NCI-H748 treated with DMSO at 0.1 percent for 48 hours (cell line): ENCODE measurements around the gene SPNS3.

ENCODE experiments used
- DNase-seq: peaks from one replicate; lab custom pipeline; 2025; lab: John Stamatoyannopoulos, UW

Gene SPNS3

DNA sequence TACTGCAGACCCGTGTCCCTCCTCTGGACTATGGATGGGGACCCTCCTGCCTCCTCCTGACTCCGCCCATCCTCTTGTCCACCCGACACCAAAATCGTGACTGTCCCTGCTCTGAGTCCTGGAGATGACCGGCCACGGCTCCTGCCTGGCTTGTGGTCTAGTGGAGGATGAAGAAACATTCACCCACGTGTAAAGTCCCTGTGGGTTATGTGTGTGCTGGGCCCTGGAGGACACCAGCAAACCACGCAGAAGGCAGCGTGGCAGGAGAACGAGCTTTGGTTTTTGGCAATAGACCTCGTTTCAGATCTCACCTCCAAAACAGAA lies 76.8 kb downstream of the SPNS3 start:
- DNase-seq = no peak

DNA sequence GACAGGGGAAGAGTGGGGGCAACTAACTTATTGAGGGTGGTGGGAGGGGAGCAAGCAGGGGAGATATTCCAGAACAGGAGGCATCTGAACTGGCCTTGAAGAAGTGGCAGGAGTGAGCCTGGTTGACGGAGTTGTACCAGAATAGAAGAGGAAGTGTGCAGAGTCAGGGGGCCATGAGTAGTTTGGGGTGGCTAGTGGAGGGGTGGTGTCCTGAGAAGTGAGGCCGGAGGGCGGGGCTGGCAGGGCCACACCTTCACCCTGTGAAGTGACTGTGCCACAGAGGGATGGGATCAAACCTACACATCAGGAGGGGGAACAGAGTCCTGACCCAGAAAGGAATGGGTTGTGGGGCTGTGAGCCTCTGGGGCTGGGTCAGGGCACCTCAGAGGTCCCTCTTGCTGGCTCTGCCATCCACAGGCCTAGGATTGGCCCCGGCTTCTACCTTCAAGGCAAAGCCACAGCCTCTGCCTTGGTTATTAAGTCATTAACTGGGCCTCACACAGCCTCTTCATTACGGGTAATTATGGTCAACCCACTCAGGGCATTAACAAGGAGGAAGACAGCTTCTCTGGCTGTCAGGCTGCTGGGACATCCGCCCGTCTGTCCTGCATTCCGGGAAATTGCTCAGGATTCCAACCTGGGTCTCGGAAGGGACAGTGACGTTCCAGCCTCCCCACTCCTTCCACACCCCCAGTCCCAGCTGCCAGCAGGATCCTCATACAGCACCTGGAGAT lies 77.6 kb downstream of the SPNS3 start:
- DNase-seq = no peak

DNA sequence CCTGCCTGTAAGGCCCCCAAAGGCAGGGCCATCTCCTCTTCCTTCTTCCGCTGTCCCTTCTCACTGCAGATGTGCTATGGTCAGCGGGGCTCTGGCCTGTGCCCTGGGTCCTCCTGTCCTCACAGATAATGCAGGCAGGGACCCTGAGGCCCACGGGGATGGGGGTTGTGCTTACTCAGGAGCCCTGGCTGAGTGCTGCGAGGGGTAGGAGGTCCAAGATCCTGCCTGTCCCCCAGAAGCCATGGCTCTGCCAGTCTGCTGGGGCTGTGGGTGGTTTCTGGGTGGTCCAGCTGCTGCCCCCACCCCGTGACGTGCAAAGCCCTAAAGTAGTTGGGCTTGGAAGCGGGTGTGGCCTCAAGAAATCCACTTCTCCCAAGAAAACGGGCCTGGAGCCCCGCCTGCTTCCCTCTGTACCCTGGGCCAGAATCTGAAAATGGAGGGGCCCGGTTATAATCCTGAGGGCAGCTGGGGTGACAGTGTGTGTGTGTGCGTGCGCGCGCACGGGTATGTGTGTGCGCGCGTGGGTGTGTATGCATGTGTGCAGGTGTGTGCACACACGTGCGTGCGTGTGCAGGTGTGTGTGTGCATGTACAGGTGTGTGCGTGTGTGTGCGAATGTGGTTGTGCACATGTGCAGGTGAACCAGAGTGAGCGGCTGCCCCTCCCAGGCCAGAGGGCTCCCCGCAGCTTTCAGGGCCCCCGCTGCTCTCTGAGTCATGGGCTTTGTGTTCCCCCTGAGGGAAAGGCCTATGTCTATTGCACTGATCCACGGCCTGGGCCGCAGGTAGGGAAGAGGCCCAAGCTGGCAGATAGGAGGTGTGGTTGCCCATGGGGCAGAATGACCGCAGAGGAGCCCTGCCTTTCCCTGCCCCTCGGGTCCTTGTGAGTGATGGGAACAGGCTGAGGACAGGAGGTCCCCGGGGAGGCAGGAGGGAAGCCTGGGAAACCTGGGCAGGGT lies 78.7 kb downstream of the SPNS3 start:
- DNase-seq = no peak

DNA sequence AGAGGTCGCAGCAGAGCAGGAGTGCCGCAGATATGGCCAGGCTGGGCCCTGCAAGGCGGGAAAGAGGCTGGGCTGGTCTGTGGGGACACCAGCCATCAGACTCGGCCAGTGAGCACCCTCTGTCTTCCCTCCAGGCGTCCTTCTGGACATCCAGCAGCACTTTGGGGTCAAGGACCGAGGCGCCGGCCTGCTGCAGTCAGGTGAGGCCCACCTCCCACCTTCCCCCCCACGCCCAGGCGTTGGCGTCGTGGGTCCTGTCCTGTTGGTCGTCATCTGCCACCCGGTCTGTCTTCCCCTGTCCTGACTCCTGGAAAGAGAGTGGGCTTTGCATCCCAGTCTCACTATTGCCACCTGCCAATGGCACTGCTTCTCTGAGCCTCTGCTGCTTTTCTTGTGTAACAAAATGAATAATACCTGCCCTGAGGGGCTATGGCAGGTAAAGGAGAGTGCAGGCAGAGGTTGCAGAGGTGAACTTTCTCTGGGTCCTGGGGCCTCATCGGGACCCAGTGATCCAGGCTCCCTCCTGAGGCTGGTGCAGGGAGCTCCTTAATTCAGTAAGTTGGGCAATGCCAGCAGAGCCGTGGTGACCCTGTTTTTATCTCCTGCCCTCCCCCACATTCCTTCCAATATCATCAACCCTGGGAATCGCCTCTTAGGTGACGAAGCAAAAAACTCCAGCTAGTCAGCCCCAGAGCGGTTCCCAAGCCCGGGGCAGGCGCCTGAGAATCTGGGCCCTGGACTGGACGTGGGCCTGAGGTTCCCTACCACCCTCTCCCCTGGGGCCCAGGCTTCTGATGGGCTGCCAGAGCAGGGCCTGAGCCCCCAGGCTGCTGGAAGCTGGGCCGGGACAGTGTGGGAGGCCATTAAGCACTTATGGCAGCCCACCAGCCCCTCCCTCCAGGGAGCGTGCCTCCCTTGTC lies 79.6 kb downstream of the SPNS3 start:
- DNase-seq = no peak

DNA sequence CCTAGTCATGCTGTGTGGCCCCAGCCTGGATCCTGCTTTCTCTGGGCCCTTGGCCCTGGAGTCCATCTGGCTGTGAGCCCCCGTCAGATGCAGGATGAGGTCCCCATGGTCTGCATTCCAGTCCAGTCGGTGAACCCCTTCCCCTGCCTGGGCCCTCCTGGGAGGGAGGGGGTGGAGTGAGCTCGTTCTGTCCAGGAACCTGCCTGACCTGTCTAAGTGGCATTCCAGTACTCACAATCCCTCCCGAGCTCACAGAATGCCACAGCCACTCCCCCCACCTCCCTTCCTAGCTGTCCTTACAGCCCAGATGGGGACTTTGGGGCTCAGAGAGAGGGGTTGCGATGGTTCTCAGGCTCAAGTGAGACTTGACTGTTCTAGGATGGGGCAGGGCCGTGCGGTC lies 80.5 kb downstream of the SPNS3 start:
- DNase-seq = no peak

DNA sequence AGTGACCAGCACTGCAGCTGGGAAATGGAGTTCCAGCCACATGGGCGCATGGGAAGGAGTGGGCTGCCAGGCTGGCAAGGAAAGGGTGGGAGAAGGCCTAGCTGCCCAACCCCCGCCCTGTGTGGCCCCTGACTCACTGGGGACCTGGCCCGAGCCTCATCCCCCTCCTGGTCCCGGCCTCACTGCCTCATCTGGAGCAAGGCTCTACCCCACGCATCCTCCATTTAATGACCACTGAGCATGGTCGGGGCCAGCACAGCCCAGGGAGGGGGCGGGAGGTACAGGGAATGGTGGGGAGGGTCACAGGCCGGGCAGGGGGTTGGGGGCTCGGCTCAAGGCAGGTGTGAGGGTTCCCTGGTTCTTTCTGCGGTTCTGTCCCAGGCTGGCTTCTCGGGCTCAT lies 81.0 kb downstream of the SPNS3 start:
- DNase-seq = no peak

DNA sequence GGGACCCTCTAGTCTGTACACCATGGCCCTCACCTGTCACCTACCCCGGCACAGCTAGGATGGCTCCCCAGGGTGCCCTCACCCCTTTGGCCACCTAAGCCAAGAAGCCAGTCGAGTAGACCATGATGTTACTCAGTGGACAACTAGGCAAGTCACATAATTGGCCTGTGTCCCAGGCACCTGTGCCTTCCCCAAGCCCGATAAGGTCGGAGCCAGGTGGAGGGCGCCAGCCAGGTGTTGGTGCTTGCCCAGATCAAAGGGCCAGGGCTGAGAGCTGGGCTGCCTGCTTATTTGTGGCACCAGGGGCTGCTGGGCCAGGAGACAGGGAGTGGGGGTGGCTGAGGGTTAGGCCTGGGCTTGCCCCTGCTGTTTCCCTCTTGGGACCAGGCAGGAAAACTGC lies 81.8 kb downstream of the SPNS3 start:
- no peak for DNase-seq

DNA sequence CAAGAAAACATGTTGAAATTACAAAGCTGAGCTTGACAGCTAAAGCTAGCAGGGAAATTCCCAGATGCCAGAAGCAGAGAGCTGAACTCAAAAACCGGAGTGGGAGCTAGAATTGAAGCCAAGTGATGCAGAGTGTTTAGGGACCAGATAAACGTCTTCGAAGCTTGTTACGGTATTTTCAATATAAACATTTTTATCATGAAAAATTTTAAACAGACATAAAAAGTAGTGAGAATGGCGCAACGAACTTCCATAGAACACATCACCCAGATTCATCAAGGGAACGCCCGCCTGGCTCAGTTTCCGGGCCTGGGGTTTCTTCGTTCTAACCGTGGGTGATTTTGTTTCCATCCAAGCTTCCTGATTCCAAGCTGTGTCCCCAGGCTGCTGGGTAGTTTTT lies 83.0 kb downstream of the SPNS3 start:
- no peak for DNase-seq

DNA sequence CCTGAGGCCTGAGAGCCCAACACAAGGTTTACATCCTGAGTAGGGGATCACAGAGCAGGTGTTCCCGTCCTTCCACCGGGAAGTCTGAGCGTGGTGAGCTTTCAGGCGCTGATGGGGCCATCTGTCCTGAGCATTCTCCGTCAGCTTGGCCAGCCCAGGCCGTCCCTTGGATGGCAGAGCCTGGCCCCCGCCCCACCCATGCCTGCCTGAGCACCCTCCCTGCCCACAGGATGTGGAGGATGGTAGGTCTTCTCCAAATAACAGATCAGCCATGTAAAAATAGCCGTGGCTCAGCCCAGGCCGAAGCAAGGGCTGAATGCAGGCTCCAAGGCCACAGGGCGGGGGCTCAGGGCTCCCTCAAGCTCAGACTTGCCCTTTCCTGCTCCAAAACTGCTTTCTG lies 85.2 kb downstream of the SPNS3 start:
- no peak for DNase-seq

DNA sequence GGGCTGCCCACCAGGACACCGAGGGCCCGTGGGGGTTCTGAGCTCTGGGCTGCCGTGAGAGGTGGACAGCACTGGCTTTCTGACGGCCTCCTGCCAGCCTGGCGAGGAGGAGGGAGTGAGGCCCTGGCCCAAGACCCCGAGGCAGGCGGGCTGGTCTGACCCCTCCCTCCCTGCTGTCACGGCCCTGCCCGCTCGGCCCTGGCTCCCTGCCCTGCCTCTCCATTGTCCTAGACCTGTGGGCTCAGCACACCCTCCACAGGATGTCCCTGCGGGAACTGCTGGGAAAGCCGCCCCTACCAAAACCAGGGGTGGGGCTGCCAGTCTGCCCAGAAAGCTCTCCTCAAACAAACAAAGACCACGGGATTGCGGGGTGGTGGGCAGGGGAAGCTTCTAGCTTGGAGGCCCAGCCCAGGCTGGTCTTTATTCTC lies 85.6 kb downstream of the SPNS3 start:
- no peak for DNase-seq

DNA sequence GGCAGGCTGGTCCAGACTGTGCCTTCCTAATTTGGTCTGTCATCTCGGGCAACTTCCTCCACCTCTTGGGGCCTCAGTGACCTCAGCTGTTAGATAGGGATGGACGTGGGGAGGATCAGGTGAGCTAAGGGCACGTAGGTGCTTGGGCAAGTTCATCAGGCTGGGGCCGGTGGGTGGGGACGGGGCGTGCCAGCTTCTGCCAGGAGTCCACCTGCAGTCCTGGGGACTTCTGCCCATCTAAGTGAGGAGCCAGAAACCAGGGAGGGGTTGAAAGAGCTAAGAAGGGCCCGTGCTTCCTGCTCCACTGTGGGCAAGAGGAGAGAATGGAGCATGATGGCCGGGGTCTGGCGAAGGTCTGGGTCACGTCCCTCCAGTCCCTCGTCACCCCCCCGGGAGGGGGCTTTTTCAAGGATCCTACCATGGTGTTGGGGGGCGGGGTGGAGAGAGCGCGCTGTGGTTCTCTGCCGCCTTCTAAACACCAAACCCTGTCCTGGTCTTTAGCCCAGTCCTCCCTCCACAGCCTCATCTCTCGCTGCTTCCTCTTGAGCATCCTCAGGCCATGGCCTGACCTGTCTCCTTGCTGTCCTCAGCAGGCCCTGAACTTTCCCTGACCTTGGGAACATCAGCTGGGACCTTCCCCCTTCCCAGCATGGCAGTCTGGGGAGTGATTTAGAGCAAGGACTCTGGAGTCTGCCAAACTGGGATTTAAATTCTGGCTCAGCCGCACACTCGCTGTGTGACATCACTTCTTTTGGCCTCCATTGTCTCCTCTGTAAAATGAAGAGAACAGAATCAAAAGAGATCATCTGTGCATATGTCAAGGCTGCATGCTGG lies 86.5 kb downstream of the SPNS3 start:
- no peak for DNase-seq

DNA sequence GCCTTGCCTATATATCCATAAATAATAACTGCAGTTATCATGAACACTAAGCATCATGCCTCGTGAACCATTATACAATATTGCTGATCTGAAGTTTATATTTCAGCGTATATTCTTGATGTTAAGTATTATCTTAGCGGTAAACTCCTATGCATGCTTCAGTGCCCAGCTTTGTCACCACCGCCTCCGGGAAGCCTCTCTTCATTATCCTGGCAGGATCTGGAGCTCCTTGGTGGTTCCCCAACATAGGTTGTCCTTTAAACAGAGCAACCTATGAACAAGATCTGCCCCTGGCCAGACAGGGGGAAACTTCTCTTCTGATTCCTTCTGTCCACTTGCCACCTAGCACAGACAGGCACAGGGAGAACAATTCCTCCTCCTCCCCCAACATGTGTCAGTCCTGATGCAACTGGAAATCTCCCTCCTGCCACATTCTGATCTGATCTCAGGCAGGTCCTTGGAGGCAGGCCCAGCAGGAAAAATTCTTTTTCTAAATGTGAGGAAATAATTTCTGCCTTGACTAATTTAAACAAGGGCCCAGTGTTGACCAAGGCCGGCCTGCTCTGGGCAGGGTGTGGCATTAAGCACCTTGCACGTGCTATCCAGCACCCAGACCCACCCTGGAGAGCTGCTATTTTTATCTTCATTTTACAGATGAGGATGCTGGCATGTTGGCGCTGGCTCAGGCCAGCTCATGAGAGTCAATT lies 87.3 kb downstream of the SPNS3 start:
- DNase-seq = no peak

DNA sequence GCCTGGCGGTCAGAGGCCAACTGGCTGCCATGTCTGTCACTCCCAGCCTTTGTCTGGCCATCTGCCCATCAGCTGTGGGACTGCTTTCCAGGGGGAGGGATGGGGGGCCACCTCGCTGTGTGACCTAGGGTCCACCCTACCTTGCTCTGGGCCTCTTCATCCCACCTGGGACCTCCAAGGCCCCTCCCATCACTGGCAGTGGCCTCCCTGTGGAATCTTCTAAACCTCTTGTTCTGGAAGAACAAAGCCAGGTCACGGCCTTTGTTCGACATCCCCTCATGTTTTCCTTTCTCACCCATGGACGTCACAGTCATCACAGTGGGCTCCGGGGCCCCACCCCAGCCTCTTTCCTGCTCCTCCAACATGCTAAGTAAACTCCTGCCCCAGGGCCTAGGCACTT lies 88.9 kb downstream of the SPNS3 start:
- DNase-seq = no peak

DNA sequence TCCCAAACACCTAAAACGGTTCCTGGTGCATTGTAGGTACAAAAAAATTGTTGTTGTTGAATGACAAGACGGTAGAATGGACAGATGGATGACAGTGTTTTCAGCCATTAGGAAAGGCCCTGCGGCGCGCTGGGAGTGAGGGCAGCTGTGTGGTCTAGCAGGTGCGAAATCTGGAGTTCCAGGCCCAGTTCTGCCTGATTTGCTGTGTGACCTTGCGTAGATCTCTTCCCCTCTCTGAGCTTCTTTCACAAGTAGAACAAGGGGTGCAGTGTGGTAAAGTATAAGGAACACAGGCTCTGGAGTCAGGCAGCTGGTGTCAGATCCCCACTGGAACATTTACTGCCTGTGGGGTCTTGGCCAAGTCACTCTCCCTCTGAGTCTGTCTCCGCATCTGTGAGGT lies 90.2 kb downstream of the SPNS3 start:
- no peak for DNase-seq

DNA sequence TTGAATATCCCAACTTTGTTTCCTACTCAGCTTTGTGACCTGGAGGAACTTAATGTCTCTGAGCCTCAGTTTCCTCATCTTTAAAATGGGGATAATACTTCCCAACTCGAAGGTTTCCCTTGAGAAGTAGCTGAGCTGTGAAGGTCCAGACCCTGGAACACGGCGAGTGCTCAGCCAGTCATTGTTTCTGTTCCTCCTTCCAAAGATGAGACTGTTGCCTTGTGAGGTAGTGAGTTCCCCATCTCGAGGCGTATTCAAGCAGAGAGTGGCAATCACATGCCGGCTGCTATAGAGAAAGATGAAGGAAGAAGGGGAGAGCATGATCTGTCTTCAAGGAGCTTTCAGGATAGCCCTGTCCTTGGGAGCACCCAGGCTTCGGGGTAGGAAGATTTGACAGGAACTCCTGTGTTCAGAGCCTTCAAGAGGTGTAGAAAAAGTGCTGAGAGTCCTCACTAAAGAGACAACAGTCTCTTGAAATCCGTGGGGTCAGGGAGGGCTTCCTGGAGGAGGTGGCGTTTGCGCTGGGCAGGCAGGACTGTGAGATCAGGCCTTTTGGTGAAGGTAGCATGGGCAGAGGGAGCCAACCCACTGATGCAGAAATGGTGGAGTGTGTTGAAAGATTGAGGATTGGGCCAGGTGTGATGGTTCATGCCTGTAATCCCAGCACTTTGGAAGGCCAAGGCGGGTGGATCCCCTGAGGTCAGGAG lies 92.1 kb downstream of the SPNS3 start:
- no peak for DNase-seq

DNA sequence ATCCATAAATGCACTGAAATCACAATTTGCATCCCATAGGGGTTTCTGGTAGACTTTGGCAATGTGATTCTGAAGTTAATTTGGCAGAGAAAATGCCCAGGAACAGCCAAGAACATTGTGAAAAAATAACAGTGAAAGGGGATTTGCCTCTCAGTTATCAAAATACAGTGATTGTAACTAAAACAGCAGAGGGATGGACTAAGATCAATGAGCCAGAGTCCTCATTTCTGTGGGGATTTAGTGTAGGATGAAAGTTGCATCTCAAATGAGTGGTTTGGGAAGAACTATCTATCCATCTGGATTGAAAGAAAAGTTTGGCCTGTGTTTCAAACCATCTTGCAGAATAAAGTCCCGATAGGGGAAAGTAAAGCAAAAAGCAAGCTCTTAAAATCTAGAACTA lies 93.4 kb downstream of the SPNS3 start:
- DNase-seq = no peak

DNA sequence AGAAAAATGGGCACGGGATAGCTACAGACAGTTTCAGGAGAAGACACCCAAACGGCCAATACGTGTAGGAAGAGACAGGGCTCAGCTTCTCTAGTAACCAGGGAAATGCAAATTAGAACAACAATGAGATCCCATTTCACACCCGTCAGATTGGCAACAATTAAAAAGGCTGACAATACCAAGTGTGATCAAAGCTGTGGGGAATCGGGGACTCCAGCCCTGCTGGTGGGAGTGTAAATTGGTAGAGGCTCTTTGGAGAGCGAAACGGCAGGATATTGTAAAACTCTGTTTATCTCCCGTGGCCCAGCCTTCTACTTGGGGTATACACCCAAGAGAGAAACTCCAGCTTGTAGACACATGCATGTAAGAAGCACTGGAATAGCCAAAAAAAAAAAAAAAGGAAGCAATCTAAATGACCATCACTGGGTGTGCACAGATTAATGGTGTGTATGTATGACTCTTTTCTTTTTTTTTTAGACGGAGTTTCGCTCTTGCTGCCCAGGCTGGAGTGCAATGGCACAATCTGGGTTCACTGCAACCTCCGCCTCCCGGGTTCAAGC lies 93.9 kb downstream of the SPNS3 start:
- DNase-seq = no peak

DNA sequence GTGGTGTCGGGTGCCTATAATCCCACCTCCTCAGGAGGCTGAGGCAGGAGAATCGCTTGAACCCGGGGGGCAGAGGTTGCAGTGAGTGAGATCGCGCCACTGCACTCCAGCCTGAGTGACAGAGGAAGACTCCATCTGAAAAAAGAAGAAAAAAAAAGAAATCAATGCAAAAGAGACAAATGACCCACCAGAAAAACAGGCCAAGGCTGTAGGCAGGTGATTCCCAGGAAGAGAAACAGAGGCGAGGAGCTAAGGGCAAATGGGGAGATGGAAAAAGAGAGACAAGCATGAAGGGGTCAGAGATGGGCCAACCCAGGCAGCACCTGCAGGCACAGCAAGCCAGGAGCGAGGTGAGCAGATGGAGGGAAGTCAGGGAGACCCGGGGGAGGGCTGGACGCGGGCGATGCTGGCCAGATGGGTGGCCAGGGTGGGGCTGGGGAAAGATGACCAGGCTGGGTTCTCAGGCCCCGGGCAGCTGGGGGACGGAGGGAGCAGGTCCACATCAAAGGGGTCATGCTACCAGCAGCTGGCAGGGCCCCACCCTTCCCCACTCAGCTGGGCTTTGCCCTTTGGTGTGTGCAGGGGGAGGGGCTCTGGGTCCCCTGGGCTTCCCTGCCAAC lies 95.9 kb downstream of the SPNS3 start:
- DNase-seq = no peak
